ENCODE measurements around the gene SULT4A1. TPM values are rescaled to one million over a fixed set of nuclear protein-coding genes. Genes with fewer than 3 reads are reported as not detected.

The SULT4A1 gene
- total RNA-seq, 1 donor from 2014 or later, result 79.5 TPM

DNA sequence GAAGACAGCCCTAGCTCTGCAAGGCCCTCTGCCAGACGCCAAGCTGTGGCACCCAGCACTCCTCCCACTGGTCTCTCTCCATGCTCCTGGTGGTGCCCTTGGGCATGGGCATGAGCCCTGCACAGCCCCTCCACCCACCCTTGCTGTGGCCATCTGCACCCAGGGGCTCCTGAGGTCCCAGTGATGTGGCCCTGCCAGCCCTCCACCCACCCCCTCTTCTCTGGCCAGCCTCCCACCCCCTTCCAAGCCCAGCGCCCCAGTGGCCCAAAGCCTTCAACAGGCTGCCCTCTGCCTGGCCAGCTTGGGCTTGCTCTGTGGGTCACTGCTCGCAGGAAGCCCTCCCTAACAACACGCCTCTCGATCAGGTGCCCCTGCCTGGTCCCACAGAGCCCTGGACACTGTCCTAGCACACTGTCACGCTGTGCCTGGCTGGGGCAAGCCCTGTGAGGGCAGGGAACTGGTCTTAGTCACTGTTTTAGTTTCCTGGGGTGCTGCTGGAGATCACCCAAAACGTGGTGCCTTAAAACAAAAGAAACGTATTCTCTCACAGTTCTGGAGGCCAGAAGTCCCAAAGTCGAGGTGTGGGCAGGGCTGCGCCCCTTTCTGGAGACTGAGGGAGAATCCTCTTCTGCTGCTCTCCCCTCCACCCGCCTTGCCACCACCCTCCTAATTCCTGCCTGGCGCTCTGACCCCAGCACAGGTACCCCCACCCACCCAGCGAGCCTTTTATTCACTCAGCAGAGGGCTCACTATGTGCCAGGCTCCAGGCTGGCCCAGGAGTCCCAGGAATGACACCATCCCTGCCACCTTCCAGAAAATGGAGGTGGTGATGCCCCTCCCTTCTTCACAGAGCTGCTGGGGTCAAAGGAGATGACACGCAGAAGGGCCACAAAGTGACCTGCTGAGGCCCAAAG, 14.7 kb downstream of the SULT4A1 start:
- no peaks in the 10 kb centered on the region for H3K36me3 Mint-ChIP-seq (ENCODE audit: unreplicated experiment)
- TF ChIP-seq, protein P1, sequence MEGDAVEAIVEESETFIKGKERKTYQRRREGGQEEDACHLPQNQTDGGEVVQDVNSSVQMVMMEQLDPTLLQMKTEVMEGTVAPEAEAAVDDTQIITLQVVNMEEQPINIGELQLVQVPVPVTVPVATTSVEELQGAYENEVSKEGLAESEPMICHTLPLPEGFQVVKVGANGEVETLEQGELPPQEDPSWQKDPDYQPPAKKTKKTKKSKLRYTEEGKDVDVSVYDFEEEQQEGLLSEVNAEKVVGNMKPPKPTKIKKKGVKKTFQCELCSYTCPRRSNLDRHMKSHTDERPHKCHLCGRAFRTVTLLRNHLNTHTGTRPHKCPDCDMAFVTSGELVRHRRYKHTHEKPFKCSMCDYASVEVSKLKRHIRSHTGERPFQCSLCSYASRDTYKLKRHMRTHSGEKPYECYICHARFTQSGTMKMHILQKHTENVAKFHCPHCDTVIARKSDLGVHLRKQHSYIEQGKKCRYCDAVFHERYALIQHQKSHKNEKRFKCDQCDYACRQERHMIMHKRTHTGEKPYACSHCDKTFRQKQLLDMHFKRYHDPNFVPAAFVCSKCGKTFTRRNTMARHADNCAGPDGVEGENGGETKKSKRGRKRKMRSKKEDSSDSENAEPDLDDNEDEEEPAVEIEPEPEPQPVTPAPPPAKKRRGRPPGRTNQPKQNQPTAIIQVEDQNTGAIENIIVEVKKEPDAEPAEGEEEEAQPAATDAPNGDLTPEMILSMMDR (IDR thresholded peaks at IDR 0.05; ENCODE audit: partially characterized antibody, unreplicated experiment), result no peak
- peaks cover 37% of the 10 kb centered on the region for H3K4me1 Mint-ChIP-seq (ENCODE audit: low read depth, unreplicated experiment)
- no peak overlapping the region for H3K4me3 Mint-ChIP-seq (ENCODE audit: unreplicated experiment)
- H3K27ac Mint-ChIP-seq (ENCODE audit: unreplicated experiment), result no peak overlapping the region
- H3K27me3 Mint-ChIP-seq (ENCODE audit: unreplicated experiment), result peaks cover 7% of the 10 kb centered on the region
- peak; percentile 13 for DNase-seq
- peaks cover 11% of the 10 kb centered on the region for H3K9me3 Mint-ChIP-seq (ENCODE audit: unreplicated experiment)

DNA sequence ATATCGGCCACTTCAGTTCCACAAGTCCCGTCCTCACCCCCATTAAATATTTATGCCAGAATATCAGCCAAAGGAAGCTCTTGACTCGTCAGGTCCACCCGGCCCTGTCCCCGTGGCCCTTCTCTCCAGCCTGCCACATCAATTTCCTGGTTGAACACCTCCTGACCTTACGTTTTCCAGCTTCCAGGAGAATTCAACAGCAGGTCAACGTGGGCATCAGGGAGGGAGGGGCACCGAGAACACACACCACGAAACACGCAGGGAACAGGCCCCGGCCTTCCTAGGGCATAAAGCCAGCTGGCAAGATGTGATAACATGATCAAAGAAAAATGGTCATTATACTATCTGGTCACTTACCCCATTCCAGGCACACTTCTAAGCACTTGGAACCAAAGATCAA, 15.3 kb downstream of the SULT4A1 start:
- Mint-ChIP-seq H3K9me3 (ENCODE audit: unreplicated experiment) (peaks cover 11% of the 10 kb centered on the region), H3K36me3 (ENCODE audit: unreplicated experiment) (no peaks in the 10 kb centered on the region), H3K4me3 (ENCODE audit: unreplicated experiment) (no peak overlapping the region), H3K27me3 (ENCODE audit: unreplicated experiment) (peaks cover 7% of the 10 kb centered on the region), H3K27ac (ENCODE audit: unreplicated experiment) (peak overlapping the region; percentile 10), H3K4me1 (ENCODE audit: low read depth, unreplicated experiment) (peaks cover 35% of the 10 kb centered on the region)
- TF ChIP-seq, protein P1 (IDR thresholded peaks at IDR 0.05; ENCODE audit: partially characterized antibody, unreplicated experiment), result no peak
- peak; percentile 8 for DNase-seq

DNA sequence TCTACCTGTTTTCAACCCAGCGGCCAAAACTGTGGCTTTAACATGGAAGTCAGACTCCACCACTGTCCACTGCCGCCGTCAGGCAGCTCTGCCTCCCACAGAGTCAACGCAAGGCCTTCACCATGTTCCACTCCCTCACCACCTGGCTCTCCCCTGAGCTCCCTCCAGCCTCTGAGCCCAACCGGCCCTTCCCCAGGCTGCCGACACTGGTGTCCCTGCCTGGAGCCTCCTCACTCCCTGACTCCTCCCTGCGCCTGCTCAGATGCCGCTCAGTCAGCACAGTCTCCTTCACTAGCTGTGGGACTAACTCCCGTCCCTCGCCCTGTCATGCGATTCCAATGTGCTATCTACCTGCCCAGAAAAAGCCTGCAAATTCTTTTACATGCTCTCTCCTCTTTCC, 16.3 kb downstream of the SULT4A1 start:
- peaks cover 32% of the 10 kb centered on the region for H3K4me1 Mint-ChIP-seq (ENCODE audit: low read depth, unreplicated experiment)
- peaks cover 7% of the 10 kb centered on the region for H3K27me3 Mint-ChIP-seq (ENCODE audit: unreplicated experiment)
- peak overlapping the region; percentile 58 for H3K4me3 Mint-ChIP-seq (ENCODE audit: unreplicated experiment)
- no peaks in the 10 kb centered on the region for H3K36me3 Mint-ChIP-seq (ENCODE audit: unreplicated experiment)
- peak overlapping the region; percentile 7 for H3K27ac Mint-ChIP-seq (ENCODE audit: unreplicated experiment)
- peaks cover 11% of the 10 kb centered on the region for H3K9me3 Mint-ChIP-seq (ENCODE audit: unreplicated experiment)
- DNase-seq, result no peak
- TF ChIP-seq, protein P1 (IDR thresholded peaks at IDR 0.05; ENCODE audit: partially characterized antibody, unreplicated experiment), result no peak

DNA sequence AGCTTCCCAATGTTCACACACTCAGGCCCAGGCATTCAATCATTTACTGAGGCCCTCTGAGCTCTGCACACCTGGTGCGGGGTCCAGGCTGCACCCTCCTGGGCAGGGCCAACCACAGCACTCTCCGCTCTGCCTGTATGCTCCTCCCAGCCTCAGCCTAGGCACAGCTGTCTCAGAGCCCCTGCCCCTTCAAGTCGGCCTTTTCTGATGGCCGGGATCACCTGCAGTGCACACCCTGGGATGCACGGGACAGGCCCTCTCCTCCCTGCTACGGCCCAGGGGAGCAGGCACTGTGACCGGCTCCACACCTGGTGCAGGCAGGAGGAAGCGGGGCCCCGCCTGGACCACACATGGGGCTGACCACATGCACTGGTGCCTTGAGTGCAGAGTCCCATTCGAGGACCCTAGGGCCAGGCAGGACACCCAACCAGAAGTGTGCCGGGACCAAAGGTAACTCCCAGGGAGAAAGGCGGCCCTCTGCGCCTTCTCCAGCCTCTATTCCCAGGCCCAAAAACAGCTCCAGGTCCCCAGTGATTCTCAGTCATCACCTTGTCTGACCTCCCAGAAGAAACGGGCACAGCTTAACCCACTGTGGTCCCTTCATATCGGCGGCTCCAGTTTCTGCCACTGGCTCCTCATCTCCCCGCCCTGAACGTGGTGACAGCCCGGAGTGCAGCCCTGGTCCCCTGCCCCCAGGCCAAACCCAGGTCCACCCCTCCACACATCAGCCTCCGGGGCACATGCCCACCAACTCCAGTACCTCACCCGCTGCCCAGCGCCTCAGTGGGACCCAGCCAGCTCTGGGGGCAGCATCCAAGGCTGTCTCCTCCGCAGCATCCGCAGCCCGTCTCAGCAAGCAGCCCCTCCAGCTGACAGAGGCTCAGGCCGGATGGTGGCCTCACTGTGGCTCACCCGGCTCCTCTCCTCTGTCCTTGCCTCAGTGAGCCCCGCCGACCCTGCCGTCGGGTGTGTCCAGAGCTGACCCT, 17.5 kb downstream of the SULT4A1 start:
- TF ChIP-seq, protein P1 (IDR thresholded peaks at IDR 0.05; ENCODE audit: partially characterized antibody, unreplicated experiment), result no peak
- no peaks in the 10 kb centered on the region for H3K36me3 Mint-ChIP-seq (ENCODE audit: unreplicated experiment)

More for the DNA sequence above, 17.5 kb downstream of the SULT4A1 start:
- Mint-ChIP-seq H3K27ac (ENCODE audit: unreplicated experiment) (no peak overlapping the region), H3K4me3 (ENCODE audit: unreplicated experiment) (no peak overlapping the region), H3K27me3 (ENCODE audit: unreplicated experiment) (peaks cover 7% of the 10 kb centered on the region), H3K4me1 (ENCODE audit: low read depth, unreplicated experiment) (peaks cover 28% of the 10 kb centered on the region), H3K9me3 (ENCODE audit: unreplicated experiment) (peaks cover 11% of the 10 kb centered on the region)
- no peak for DNase-seq

Measured in glutamatergic neuron (in vitro differentiated cells).